Endodermal cell (in vitro differentiated cells): ENCODE data around the gene TFB2M. TPM values are rescaled to one million over a fixed set of nuclear protein-coding genes. Genes with fewer than 3 reads are reported as not detected.

Experiments used
- DNase-seq: peaks from one replicate; pipeline ENCODE4 v3.0.0-alpha.2; 2017
- H3K27ac ChIP-seq: 2 replicates; pipeline ENCODE4 v1.5.1; 2013; ENCODE audit warnings: mild to moderate bottlenecking, low read depth, low read length, moderate library complexity
- H3K27me3 ChIP-seq: 2 replicates; pipeline ENCODE4 v1.6.1; 2013; ENCODE audit warnings: mild to moderate bottlenecking, low read length, moderate library complexity; ENCODE audit not compliant: insufficient read depth, control insufficient read depth, poor library complexity, severe bottlenecking
- H3K36me3 ChIP-seq: 2 replicates; pipeline ENCODE4 v1.7.0; 2013; ENCODE audit warnings: mild to moderate bottlenecking, low read length, moderate library complexity; ENCODE audit not compliant: control insufficient read depth, insufficient read depth
- H3K4me1 ChIP-seq: one replicate; pipeline ENCODE4 v1.7.0; 2013; ENCODE audit warnings: low read length; ENCODE audit not compliant: control insufficient read depth, insufficient read depth
- H3K4me3 ChIP-seq: 2 replicates; pipeline ENCODE4 v1.5.1; 2013; ENCODE audit warnings: mild to moderate bottlenecking, low read length, moderate library complexity
- H3K9ac ChIP-seq: 2 replicates; pipeline ENCODE4 v1.6.1; 2013; ENCODE audit warnings: mild to moderate bottlenecking, low read length, moderate library complexity; ENCODE audit not compliant: poor library complexity, severe bottlenecking; ENCODE audit errors: extremely low read depth
- H3K9me3 ChIP-seq: 2 replicates; pipeline ENCODE4 v1.6.1; 2013; ENCODE audit warnings: mild to moderate bottlenecking, low read length, moderate library complexity; ENCODE audit not compliant: control insufficient read depth
- H3K27ac Mint-ChIP-seq: 2 replicates; pipeline ENCODE4 v1.8.0; 2020; ENCODE audit warnings: mixed read lengths
- H3K27me3 Mint-ChIP-seq: 2 replicates; pipeline ENCODE4 v1.8.0; 2021; ENCODE audit warnings: mild to moderate bottlenecking, mixed read lengths; ENCODE audit not compliant: insufficient read depth
- H3K36me3 Mint-ChIP-seq: 2 replicates; pipeline ENCODE4 v1.8.0; 2020; ENCODE audit warnings: low read depth, mixed read lengths
- H3K4me1 Mint-ChIP-seq: 2 replicates; pipeline ENCODE4 v1.8.0; 2020; ENCODE audit warnings: mixed read lengths
- H3K4me3 Mint-ChIP-seq: 2 replicates; pipeline ENCODE4 v1.8.0; 2020; ENCODE audit warnings: mild to moderate bottlenecking, moderate library complexity, mixed read lengths
- H3K9me3 Mint-ChIP-seq: 2 replicates; pipeline ENCODE4 v1.8.0; 2020; ENCODE audit warnings: mild to moderate bottlenecking, mixed read lengths
- CTCF ChIP-seq: fragments of 200-600 bp; sonication (generic); conservative IDR thresholded peaks from 2 replicates; pipeline ENCODE4 v1.5.0; 2021; ENCODE audit warnings: antibody characterized with exemption, mild to moderate bottlenecking
- WGBS, 2 experiments: methylation state at CpG; one replicate each; pipeline versions ENCODE4 v1.1.5 to v1.1.7; 2013; ENCODE audit warnings: missing lambda C conversion rate in 2 of 2, mixed read lengths in 1 of 2; ENCODE audit not compliant: insufficient coverage in 1 of 2, insufficient read length in 1 of 2; 5-methylcytosine and 5-hydroxymethylcytosine counted together
- total RNA-seq, 2 donors: library from RNA; stranded (reverse); fragmentation: NEBNext Ultra II Directional in 1 of 2; extraction: Animal tissue kit (Norgen Biotek cat#: 25700) in 1 of 2; gene quantifications; 2 replicates in 1 of 2; 3 replicates in 1 of 2; pipeline ENCODE4 v1.2.1, GENCODE V29; 2021

The TFB2M gene
- total RNA-seq, 2 donors from 2014 or later = 13.2 to 13.7 TPM

GRCh38 chr1:246497331-246497915, 68.6 kb downstream of the TFB2M start:
- no peaks in the 10 kb centered on the region for H3K9me3 Mint-ChIP-seq
- H3K27me3 Mint-ChIP-seq = no peaks in the 10 kb centered on the region
- no peak overlapping the region for H3K27ac Mint-ChIP-seq
- peaks cover 2% of the 10 kb centered on the region for H3K4me1 Mint-ChIP-seq
- WGBS, 2 experiments = 87 to 88% methylated on average over 1 to 2 of the region's 2 CpGs
- H3K9ac ChIP-seq = no peak overlapping the region
- H3K4me3 Mint-ChIP-seq = no peak overlapping the region
- DNase-seq = no peak
- H3K9me3 ChIP-seq = no peaks in the 10 kb centered on the region
- H3K36me3 ChIP-seq = no peaks in the 10 kb centered on the region
- H3K27me3 ChIP-seq = no peaks in the 10 kb centered on the region
- no peaks in the 10 kb centered on the region for H3K36me3 Mint-ChIP-seq
- no peaks in the 10 kb centered on the region for H3K4me1 ChIP-seq
- TF ChIP-seq CTCF = peak; percentile 86
- H3K4me3 ChIP-seq = no peak overlapping the region
- no peak overlapping the region for H3K27ac ChIP-seq

GRCh38 chr1:246492611-246493245, 73.3 kb downstream of the TFB2M start:
- no peak overlapping the region for H3K4me3 ChIP-seq
- Mint-ChIP-seq H3K4me1 (peaks cover 5% of the 10 kb centered on the region), H3K4me3 (no peak overlapping the region), H3K27ac (no peak overlapping the region), H3K27me3 (no peaks in the 10 kb centered on the region), H3K36me3 (no peaks in the 10 kb centered on the region), H3K9me3 (no peaks in the 10 kb centered on the region)
- no peaks in the 10 kb centered on the region for H3K9me3 ChIP-seq
- TF ChIP-seq CTCF = peak; percentile 85
- no peaks in the 10 kb centered on the region for H3K36me3 ChIP-seq
- no peaks in the 10 kb centered on the region for H3K27me3 ChIP-seq
- H3K27ac ChIP-seq = no peak overlapping the region
- no peak overlapping the region for H3K9ac ChIP-seq
- DNase-seq = peak; percentile 89
- H3K4me1 ChIP-seq = no peaks in the 10 kb centered on the region
- 0 to 2% methylated on average over 2 of the region's 3 CpGs for WGBS, 2 experiments

- Mint-ChIP-seq H3K4me1 (peaks cover 5% of the 10 kb centered on the region), H3K27ac (no peak overlapping the region), H3K36me3 (no peaks in the 10 kb centered on the region), H3K4me3 (no peak overlapping the region), H3K9me3 (no peaks in the 10 kb centered on the region), H3K27me3 (no peaks in the 10 kb centered on the region)
- Histone ChIP-seq H3K36me3 (no peaks in the 10 kb centered on the region), H3K4me1 (no peaks in the 10 kb centered on the region), H3K4me3 (no peak overlapping the region), H3K27ac (no peak overlapping the region), H3K9me3 (no peaks in the 10 kb centered on the region), H3K27me3 (no peaks in the 10 kb centered on the region), H3K9ac (no peak overlapping the region)
- DNase-seq = no peak
- no peak for TF ChIP-seq CTCF
- WGBS, 2 experiments = 94 to 98% methylated on average over 7 of the region's 7 CpGs
Measured at GRCh38 chr1:246491551-246492053, 74.5 kb downstream of the TFB2M start.

Other genes starting within 250 kb of the TFB2M start
- gene SMYD3, start 59.0 kb downstream of the TFB2M start, total RNA-seq = 10 to 100 TPM; 32.3 to 45.8 TPM
- gene CNST, start 195 bp upstream of the TFB2M start, total RNA-seq = 10 to 100 TPM; 14.7 to 20.3 TPM
- gene SCCPDH, start 158.1 kb upstream of the TFB2M start, total RNA-seq = 10 to 100 TPM; 25.1 to 28.9 TPM